ENCODE measurements around the gene TSC2.
"Not testable (repeated sequence)": the region's sequence is repeated elsewhere in the genome, so short reads cannot be mapped to it uniquely, and the experiment has no call there.

The TSC2 gene

DNA sequence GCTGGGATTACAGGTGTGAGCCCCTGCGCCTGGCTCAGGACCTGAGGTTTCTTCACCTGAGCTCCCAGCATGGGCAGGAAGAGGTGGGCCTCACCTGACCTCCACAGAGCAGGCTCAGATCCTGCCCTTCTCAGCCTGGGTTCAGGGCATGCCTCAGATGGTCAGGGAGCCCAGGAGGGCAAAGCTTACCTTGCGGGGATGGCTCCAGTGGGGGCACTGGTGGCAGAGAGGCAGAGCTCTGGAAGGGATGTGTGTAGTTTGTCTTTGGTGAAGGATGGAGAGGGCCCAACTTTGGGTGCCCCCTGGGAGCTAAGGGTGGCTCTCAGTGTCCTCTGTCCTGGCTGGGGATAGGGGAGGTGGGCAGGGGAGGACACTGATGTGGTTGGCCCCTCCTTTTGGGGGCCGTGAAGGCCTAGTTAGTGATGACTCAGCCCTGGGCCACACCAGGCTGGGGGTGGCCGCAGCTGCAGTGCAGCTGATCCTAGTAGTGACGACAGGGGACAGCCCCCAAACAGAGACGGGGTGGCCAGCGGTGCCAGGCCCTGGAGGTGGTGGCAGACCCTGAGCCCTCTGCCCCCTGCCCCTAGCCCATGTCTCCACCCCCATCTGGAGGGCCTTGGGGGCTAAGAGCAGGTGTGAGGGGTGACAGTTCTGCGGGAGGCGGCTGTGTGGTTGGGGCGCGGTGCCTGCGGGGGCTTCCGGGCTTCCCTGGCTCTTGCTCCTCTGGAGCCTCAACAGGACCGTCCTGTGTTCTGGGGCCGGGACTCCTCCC lies 15.3 kb upstream of the TSC2 start:
- ATAC-seq (ENCODE audit: low read depth) (peak; percentile 33), DNase-seq (ENCODE audit: low spot score in 2 of 2) (no peak)
- H3K9me3 Mint-ChIP-seq, result no peaks in the 10 kb centered on the region
- H3K36me3 Mint-ChIP-seq, result no peaks in the 10 kb centered on the region
- peaks cover 11% of the 10 kb centered on the region for H3K27me3 Mint-ChIP-seq
- H3K4me1 Mint-ChIP-seq, result peaks cover under 1% of the 10 kb centered on the region
- H3K27ac Mint-ChIP-seq, result no peak overlapping the region
- no peak overlapping the region for H3K4me3 Mint-ChIP-seq

DNA sequence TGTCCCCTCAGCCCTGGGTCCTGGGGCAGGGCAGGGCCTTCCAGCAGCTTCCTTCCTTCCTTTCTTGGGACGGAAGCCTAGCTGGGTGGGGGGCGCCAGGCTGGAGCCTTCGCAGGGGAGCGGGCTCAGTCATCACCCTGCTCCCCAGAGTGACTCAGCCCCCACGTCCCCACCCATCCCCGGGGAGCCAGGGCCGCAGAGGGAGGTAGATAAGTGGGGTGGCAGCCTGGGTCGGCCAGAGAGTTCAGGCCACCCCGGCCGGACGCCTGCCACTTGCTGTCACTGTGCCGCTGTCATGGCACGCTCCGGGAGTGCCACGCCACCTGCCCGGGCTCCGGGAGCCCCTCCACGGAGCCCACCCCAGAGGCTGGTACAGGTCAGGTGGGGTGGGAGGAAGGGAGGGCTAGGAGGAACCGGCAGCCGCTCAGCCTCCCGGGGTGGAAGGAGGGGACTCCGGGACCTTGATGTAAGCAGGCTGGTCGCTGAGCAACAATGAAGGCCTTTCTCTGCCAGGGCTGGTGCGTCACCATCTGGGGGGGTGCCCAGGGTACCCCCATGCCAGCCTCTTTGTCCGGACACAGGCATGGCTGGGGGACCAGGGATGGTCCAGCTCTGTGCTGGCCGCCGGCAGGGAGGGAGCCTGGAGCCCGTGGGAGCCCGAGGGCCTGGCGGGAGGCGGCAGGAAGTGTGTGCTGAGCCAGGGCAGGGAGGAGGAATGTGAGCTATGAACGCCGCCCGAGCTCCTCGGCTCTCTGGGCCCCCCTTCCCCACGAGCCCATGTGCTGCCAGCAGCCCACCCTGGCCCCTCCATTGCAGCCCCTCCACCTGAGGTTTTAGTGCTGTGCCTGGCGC lies 14.5 kb upstream of the TSC2 start:
- Mint-ChIP-seq H3K36me3 (no peaks in the 10 kb centered on the region), H3K4me1 (no peaks in the 10 kb centered on the region), H3K27ac (peak overlapping the region; percentile 38), H3K9me3 (no peaks in the 10 kb centered on the region), H3K27me3 (peaks cover 13% of the 10 kb centered on the region), H3K4me3 (peak overlapping the region; percentile 5)
- ATAC-seq (ENCODE audit: low read depth) (peak; percentile 71), DNase-seq (ENCODE audit: low spot score in 2 of 2) (no peak)

DNA sequence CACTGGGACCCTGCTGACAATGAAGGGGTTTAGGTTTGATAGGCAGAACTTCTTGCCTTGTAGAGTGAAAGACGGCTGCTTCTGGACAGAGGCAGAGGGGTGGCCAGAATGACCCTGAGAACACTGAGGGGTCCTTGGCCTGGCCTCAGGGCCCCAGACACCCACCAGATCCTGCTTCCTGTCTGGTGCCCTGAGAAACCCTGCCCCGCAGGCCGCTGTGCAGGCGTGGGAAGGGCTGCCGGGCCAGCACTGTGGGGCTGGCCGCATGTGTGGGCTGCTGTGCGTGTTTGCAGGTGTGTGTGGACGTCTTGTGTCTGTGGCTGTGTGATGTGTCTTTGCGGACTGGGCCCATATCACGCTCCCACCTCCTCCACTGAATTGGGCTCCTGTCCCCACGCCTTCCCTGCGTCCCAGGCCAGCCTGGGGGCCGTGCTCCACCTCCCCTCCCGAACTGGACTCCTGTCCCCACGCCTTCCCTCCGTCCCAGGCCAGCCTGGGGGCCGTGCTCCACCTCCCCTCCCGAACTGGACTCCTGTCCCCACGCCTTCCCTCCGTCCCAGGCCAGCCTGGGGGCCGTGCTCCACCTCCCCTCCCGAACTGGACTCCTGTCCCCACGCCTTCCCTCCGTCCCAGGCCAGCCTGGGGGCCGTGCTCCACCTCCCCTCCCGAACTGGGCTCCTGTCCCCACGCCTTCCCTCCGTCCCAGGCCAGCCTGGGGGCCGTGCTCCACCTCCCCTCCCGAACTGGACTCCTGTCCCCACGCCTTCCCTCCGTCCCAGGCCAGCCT lies 13.7 kb upstream of the TSC2 start:
- not testable (repeated sequence) for DNase-seq (ENCODE audit: low spot score in 2 of 2); H3K4me3 Mint-ChIP-seq; ATAC-seq (ENCODE audit: low read depth); H3K27ac Mint-ChIP-seq; H3K9me3 Mint-ChIP-seq; H3K36me3 Mint-ChIP-seq; H3K4me1 Mint-ChIP-seq
- H3K27me3 Mint-ChIP-seq, result peaks cover 16% of the 10 kb centered on the region

DNA sequence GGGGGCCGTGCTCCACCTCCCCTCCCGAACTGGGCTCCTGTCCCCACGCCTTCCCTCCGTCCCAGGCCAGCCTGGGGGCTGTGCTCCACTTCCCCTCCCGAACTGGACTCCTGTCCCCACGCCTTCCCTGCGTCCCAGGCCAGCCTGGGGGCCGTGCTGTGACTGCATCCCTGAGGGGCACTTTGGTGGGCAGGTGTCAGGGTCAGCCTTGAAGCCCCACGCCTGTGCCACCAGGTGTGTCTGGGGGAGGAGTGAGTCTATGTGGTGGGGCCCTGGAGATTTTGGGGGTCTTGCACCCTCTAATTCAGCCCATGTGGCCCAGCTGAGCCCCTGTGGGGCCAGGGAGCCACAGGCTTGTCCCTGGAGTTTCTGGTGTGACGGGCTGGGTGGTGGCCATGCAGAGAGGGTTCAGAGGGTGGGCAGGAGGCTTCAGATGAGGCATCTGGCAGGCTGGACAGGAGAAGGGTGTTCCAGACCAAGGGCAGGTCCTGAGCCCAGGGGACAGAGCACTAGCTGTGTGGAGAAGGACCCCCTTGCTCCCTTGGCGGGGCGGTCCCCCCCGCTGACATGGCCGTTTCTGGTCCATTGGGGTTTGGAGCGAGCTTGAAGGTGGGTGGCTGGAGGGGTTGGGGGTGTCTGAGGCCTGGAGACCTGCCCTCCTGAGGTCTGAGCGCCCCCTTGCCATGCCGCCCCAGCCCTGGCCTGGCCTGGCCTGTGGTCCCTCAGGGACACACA lies 12.9 kb upstream of the TSC2 start:
- no peak for ATAC-seq (ENCODE audit: low read depth)
- Mint-ChIP-seq H3K27ac (no peak overlapping the region), H3K36me3 (no peaks in the 10 kb centered on the region), H3K27me3 (peaks cover 17% of the 10 kb centered on the region), H3K4me3 (no peak overlapping the region), H3K4me1 (no peaks in the 10 kb centered on the region), H3K9me3 (no peaks in the 10 kb centered on the region)
- DNase-seq (ENCODE audit: low spot score in 2 of 2), result no peak

DNA sequence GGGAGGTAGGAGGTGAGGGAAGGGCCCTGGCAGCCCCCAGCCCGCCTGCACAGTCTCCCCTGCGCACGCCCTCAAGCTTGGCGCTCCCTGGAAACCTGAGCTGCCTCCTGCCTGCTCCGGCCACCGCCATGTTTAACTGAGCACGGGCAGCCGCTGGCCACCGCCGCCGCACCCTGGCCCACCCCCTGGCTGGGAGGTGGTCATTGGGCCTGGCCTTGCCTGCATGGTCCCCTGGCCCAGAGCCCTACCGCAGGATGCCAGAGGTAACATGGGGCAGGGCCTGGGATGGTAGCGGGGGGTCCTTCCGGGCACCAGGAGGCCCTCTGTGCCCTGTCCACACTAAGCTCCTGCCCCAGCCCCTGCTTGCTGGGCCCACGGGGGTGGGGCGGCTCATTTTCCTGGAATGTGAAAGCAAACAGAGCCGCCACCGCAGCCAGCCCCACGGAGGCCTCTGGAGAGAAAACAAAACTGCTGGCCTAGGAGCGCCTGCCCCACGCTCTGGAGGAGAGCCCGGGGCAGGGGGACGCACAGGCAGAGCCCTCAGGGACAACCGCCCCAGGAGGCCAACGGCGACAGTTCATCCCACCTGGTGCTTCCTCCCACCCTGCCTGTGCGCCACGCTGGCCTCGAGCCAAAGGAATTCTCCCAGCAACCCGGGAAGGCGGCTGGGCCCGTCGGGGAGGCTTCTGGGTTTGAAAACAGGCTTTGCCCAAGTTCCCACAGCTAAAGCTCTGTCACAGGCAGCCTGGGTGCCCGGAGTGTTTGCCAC lies 12.2 kb upstream of the TSC2 start:
- Mint-ChIP-seq H3K4me3 (no peak overlapping the region), H3K27ac (no peak overlapping the region)
- DNase-seq (ENCODE audit: low spot score in 2 of 2), result no peak

DNA sequence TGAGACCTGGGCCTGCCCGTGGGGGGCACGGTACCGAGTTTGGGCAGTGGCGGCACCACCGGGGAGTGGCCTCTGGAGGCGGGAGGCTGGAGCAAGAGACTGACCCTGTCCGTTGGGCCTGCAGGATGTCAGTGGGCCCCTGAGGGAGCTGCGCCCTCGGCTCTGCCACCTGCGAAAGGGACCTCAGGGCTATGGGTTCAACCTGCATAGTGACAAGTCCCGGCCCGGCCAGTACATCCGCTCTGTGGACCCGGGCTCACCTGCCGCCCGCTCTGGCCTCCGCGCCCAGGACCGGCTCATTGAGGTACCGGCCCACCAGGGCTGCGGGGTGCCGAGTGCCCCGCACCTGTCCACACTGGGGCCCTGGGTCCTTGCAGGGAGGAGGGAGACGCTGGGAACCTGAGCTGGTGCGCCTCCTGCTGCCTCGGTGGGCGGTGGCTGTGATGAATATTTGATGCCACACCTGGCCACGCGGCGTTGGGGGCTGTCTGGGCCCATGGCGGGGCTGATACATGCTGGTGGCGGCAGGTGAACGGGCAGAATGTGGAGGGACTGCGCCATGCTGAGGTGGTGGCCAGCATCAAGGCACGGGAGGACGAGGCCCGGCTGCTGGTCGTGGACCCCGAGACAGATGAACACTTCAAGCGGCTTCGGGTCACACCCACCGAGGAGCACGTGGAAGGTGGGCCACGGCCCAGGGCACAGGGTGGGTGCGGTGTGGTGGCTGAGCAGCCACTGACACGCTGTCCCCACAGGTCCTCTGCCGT lies 11.4 kb upstream of the TSC2 start:
- Mint-ChIP-seq H3K4me1 (no peaks in the 10 kb centered on the region), H3K36me3 (no peaks in the 10 kb centered on the region), H3K4me3 (no peak overlapping the region), H3K27ac (no peak overlapping the region), H3K9me3 (no peaks in the 10 kb centered on the region), H3K27me3 (peaks cover 17% of the 10 kb centered on the region)
- ATAC-seq (ENCODE audit: low read depth), result no peak
- DNase-seq (ENCODE audit: low spot score in 2 of 2), result no peak

More for the DNA sequence above, 12.2 kb upstream of the TSC2 start:
- Mint-ChIP-seq H3K36me3 (no peaks in the 10 kb centered on the region), H3K4me1 (no peaks in the 10 kb centered on the region), H3K9me3 (no peaks in the 10 kb centered on the region), H3K27me3 (peaks cover 17% of the 10 kb centered on the region)
- no peak for ATAC-seq (ENCODE audit: low read depth)

DNA sequence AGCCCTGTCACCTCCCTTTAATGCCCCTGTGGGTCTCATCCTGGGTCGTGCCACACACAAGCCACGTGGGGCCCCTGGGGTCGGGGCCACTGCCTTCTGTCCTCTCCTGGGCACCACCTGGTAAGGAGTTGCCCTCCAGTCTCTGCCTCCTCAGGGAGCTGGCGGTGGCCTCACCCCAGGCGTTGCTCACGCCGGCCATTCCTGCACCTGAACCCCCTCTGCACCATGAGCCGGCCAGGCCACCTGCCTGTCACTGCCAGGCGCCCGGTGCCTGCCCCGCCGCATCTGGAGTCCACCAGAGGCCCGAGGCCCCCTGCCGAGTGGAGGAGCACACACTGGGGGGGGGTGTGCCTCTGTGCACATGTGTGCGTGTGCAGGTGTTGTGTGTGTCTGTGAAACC lies 10.7 kb upstream of the TSC2 start:
- no peaks in the 10 kb centered on the region for H3K36me3 Mint-ChIP-seq
- no peaks in the 10 kb centered on the region for H3K4me1 Mint-ChIP-seq
- H3K9me3 Mint-ChIP-seq, result no peaks in the 10 kb centered on the region
- ATAC-seq (ENCODE audit: low read depth) (no peak), DNase-seq (ENCODE audit: low spot score in 2 of 2) (no peak)
- H3K27me3 Mint-ChIP-seq, result peaks cover 17% of the 10 kb centered on the region
- no peak overlapping the region for H3K4me3 Mint-ChIP-seq
- H3K27ac Mint-ChIP-seq, result no peak overlapping the region

DNA sequence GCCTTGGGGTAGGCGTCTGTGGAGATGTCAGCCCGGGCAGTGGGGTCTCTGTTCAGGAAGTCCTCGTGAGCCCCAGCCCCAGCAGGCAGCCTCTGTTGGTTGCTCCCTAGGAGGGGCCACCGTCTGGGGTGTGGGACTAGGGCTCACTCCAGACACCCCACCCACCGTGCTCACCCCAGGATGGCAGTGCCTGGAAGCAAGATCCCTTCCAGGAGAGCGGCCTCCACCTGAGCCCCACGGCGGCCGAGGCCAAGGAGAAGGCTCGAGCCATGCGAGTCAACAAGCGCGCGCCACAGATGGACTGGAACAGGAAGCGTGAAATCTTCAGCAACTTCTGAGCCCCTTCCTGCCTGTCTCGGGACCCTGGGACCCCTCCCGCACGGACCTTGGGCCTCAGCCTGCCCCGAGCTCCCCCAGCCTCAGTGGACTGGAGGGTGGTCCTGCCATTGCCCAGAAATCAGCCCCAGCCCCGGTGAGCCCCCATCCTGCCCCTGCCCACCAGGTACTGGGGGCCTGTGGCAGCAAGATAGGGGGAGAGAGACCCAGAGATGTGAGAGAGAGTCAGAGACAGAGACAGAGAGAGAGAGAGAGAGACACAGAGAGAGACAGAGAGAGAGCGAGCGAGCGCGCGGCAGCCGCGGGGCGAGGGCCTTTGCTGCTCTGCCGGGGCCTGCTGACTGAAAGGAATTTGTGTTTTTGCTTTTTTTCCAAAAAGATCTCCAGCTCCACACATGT lies 10.0 kb upstream of the TSC2 start:
- Mint-ChIP-seq H3K4me1 (no peaks in the 10 kb centered on the region), H3K27me3 (peaks cover 13% of the 10 kb centered on the region), H3K36me3 (no peaks in the 10 kb centered on the region), H3K9me3 (no peaks in the 10 kb centered on the region), H3K4me3 (no peak overlapping the region), H3K27ac (no peak overlapping the region)
- no peak for DNase-seq (ENCODE audit: low spot score in 2 of 2)
- no peak for ATAC-seq (ENCODE audit: low read depth)

DNA sequence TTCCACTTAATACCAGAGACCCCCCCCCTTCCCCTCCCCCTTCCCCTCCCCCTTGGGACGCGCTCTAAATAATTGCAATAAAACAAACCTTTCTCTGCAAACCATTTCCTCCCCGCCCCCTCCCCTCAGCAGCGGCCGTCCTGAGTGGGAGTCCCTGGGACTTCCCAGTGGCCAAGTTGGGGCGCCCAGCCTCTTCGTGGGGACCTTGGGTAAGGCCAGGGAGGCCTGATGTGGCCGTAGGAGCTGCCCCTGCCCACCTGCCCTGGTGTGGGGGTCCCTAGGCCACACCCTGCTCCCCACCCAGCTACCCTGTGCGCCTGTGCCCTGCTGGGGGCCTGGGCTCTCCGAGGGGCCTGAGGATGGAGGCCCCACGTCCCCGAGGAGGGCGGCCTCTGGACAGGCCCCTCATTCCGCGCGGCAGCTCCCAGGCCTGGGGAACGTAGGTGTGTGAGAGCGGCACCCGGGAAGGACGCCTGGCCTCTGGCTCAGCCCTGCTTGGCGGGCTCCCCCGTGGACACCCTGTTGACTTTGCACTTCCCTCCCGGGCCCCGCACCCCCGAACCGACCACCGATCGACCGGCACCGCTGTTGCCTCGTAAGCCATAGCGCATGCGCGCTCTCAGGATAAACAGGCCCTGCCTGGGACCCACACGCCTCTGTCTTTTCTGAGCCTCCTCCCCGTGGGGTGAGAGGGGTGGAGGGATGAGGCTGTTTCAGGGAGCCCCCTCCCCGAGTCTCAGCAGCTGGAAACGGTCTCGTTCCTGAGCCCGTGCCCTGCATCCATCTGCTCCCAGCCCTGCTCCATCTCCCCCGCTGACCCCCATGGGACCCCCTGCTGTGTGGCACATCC lies 9.2 kb upstream of the TSC2 start:
- peaks cover 13% of the 10 kb centered on the region for H3K27me3 Mint-ChIP-seq
- H3K4me1 Mint-ChIP-seq, result peaks cover 2% of the 10 kb centered on the region
- DNase-seq (ENCODE audit: low spot score in 2 of 2) (no peak), ATAC-seq (ENCODE audit: low read depth) (no peak)
- H3K9me3 Mint-ChIP-seq, result no peaks in the 10 kb centered on the region
- H3K27ac Mint-ChIP-seq, result no peak overlapping the region
- H3K36me3 Mint-ChIP-seq, result peaks cover 4% of the 10 kb centered on the region
- H3K4me3 Mint-ChIP-seq, result no peak overlapping the region

DNA sequence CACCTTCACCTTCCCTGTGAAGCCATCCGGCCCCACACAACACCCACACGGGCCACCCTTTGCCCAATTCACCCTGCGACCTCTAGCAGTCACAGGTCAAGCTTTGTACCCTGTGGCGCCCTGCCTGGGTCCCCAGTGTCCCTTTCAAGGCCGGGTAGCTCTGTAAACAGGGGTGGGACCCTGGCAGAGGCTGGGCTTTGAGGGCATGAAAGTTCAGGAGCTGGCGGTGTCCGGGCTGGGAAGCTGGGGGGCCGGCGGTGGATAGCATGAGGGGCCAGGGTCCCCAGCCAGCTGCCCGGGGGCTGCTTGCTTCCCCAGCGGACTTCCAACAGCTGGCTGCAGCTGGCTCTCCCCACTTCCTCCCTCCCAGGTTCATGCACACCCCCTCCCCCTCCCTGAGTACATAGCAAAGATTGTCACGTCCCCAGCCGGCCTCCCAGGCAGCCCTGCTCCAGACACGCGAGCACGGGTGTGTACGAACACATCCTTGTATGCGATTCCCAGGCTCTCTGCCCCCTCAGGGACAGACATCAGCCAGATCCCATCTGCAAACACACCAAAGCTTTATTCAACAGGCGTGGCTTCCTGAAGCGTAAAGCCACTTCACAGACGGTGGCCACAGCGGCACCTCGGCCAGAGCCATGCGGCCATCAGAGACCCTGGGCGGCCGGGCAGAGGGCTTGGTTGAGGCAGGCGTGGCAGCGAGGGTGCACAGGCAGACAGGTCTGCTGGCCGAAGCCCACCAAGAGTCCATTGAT lies 8.3 kb upstream of the TSC2 start:
- Mint-ChIP-seq H3K27me3 (peaks cover 9% of the 10 kb centered on the region), H3K36me3 (peaks cover 4% of the 10 kb centered on the region), H3K9me3 (no peaks in the 10 kb centered on the region), H3K27ac (no peak overlapping the region), H3K4me1 (peaks cover 2% of the 10 kb centered on the region), H3K4me3 (no peak overlapping the region)
- no peak for ATAC-seq (ENCODE audit: low read depth)
- DNase-seq (ENCODE audit: low spot score in 2 of 2), result no peak
